VCaP (cell line): Measurements from ENCODE around the gene NRGN.

Experiments used
- H3K27ac ChIP-seq: fragments of 450-650 bp; 2 replicates; pipeline ENCODE4 v1.5.1; 2017
- TF ChIP-seq, protein P1 (sequence below): fragments of 450-650 bp; conservative IDR thresholded peaks from 2 replicates; pipeline ENCODE4 v1.5.1; 2017; ENCODE audit warnings: mild to moderate bottlenecking, moderate library complexity

The NRGN gene

DNA sequence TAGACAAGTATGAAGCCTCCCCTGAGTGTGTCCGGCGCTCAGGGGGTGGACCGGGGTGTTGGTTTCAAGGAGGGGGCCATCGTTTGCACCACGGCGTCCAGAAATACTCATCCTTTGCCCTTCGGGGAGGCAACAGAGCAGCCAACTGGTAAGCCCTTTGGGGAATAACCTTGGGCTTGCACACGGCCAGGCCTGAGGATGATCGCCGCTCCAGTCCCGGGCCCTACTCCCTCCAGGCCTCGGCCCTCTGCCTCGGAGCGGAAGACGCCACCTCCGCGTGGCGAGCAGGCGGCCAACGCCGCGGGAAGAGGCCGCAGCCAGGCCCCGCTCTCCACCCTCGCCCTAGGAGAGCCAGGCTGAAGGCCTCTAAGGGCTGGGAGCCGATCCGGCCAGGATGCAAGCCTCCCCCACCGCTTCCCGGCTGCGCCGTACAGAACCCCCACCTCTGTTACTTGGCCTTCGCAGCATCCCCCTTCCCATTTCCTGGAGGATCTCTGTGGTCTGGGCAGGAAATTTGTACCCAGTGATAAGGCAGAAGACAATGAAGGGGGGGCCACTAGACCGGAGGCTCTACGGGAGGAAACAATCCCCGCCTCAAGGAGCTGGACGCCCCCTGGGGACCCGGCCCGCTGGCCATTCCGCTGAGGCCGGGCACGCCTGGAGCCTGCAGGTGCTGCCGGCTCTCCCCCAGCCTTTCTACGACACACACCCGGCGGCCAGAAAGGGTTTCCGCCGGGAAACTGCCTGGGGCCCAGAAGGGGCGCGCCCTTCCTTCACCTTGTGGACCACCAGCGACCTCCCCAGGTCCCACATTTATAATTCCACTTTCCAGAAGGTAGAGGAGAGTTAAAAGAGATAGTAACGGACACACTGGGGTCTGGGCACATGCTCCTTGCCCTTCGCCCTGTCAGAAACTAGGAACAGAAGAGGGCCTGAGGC is 19.8 kb downstream of the NRGN start:
- peak overlapping the region; percentile 53 for H3K27ac ChIP-seq
- TF ChIP-seq, protein P1, sequence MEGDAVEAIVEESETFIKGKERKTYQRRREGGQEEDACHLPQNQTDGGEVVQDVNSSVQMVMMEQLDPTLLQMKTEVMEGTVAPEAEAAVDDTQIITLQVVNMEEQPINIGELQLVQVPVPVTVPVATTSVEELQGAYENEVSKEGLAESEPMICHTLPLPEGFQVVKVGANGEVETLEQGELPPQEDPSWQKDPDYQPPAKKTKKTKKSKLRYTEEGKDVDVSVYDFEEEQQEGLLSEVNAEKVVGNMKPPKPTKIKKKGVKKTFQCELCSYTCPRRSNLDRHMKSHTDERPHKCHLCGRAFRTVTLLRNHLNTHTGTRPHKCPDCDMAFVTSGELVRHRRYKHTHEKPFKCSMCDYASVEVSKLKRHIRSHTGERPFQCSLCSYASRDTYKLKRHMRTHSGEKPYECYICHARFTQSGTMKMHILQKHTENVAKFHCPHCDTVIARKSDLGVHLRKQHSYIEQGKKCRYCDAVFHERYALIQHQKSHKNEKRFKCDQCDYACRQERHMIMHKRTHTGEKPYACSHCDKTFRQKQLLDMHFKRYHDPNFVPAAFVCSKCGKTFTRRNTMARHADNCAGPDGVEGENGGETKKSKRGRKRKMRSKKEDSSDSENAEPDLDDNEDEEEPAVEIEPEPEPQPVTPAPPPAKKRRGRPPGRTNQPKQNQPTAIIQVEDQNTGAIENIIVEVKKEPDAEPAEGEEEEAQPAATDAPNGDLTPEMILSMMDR: no peak

DNA sequence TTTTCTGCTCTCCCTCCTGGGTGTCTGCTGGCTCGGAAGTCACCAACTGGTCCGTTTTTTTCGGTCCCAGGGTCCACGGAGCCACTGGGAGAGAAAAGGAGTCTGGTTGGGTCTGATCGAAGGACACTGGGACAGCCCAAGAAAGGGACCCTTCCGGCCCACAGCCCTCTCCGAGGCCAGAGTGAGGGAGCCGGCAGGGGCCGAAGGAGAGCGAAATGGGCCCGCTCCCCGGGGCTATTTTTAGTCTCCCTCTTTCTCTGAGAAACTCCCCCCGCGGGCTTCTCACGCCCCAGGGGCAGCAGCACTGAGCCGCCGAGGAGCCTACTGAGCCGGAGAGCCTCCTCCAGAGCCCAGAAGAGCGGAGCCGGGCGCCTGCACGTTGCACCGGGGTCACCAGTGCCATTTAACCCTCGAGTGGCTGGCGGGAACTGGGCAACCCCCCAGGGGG is 20.5 kb downstream of the NRGN start:
- TF ChIP-seq, protein P1: no peak
- H3K27ac ChIP-seq: no peak overlapping the region

DNA sequence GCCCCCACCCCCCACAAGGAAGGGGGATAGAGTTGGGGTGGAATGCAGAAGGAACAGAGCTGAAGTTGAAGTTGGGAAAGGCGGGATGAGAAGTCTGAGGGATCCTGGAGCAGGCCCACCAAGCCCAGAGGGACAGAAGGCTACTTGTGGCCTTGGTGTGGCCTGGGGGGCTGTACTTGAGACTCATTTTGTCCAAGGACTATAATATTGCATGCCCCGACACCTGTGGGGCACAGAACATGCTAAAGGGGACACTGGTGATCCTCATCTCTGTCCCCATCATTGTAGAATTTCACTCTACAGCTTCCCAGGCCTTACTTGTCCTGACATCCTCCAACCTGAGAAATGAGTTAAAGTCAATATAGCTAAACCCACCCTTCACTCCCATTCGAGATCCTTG is 21.1 kb downstream of the NRGN start:
- H3K27ac ChIP-seq: no peak overlapping the region
- TF ChIP-seq, protein P1: no peak

DNA sequence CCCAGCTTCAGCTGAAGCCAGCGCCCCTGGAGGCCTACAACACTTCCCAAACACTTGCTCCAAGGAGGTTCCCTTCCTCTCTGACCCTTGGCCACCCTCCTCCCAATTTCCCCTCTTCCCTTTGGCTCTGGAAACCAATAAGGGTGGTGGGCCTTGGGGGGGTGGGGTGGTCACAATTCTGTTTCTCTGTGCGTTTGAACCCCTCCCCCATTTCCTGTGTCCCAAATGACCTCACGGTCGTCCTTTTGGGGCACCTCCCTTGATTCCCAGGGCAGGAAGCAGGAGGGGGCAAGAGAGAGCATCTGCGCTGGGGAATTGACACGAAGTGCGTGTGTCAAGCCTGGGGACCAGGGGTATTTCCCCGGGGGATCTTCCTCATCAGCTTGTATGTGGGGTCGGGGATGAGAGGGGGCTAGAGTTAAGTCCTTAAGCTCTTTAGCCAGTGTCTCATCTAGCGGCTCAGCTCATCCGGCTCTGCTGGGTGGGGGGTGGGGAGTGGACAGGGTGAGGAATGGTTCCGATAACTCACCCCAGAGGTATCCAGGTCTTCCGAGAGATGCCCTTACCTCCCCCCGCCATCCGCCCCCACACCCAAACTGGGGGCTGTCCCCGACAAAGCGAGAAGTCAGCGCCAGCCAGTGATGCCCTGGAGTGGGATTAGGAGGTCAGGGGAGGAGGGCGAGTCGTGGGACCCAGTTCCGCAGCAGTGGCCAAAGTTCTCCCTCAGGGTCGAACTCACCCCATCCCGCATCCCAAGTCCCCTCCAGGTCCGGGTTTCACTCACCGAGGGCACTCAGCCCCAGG is 21.8 kb downstream of the NRGN start:
- peak overlapping the region; percentile 81; the same call in 1 of the 2 replicates for H3K27ac ChIP-seq
- TF ChIP-seq, protein P1: no peak

DNA sequence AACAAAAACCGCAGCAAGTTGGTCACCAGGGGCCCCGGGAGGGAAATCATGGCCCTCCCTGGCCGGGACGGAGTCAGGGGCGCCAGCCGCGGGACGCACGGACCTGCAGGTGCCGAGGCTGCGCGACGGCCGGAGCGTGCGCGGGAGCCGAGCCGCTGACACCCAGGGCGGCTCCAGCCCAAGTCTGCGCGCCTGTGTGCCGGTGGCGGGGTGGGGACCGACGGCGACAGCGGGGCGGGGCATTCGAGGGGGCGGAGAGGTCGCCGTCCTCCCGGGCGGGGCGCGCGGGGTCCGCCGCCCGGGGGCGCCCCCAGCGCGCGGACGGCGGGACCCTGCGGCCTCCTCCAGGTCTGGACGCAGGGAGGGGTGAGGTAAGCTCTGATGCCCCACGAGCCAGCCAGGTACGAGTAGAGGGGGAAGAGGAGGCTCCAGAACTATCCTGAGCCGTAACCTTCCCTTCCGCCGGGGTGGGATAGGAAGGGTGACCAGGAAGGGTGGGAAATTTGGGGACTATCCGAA is 22.4 kb downstream of the NRGN start, which contains the start of gene ESAM:
Gene ESAM (minus strand): TSS at position 186 of the 519 bp plus-strand sequence. CDS start 136 bp downstream, at position 50.
- peak within 1 kb of the TSS; percentile 81 for H3K27ac ChIP-seq
- TF ChIP-seq, protein P1: no peak

DNA sequence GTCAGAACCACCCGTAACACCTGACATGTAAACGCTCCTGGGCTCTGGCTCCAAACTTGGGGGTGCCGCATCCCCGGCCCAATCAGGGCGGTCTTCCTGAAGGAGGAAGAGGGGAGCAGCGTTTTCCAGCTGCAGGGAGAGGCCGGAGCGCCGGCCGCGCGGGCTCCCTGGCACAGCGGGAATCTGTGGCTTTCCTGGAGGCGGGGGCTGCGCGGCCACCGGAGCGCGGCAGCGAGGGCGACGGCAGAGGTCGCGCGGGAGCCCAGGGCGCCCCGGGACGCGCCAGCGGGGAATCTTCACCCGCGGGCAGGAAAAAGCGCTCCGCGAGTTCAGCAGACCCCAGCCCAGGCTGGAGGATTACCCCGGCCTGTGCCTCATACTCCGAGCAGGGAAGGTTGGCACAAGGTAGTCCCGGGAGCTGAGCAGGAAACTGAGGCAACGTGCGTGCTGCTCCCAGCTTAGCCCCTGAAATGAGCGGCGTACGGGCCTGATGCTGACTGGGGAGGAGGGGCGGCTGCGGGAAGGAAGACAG is 22.9 kb downstream of the NRGN start:
- TF ChIP-seq, protein P1: no peak
- peak overlapping the region; percentile 81 for H3K27ac ChIP-seq
